NCI-H1092 treated with DMSO at 0.1 percent for 48 hours (cell line): ENCODE results near the gene SEL1L3.
"Not testable (repeated sequence)": the region's sequence is repeated elsewhere in the genome, so short reads cannot be mapped to it uniquely, and the experiment has no call there.

Experiments used
- DNase-seq: peaks from one replicate; lab custom pipeline; 2025; lab: John Stamatoyannopoulos, UW

SEL1L3 gene

DNA sequence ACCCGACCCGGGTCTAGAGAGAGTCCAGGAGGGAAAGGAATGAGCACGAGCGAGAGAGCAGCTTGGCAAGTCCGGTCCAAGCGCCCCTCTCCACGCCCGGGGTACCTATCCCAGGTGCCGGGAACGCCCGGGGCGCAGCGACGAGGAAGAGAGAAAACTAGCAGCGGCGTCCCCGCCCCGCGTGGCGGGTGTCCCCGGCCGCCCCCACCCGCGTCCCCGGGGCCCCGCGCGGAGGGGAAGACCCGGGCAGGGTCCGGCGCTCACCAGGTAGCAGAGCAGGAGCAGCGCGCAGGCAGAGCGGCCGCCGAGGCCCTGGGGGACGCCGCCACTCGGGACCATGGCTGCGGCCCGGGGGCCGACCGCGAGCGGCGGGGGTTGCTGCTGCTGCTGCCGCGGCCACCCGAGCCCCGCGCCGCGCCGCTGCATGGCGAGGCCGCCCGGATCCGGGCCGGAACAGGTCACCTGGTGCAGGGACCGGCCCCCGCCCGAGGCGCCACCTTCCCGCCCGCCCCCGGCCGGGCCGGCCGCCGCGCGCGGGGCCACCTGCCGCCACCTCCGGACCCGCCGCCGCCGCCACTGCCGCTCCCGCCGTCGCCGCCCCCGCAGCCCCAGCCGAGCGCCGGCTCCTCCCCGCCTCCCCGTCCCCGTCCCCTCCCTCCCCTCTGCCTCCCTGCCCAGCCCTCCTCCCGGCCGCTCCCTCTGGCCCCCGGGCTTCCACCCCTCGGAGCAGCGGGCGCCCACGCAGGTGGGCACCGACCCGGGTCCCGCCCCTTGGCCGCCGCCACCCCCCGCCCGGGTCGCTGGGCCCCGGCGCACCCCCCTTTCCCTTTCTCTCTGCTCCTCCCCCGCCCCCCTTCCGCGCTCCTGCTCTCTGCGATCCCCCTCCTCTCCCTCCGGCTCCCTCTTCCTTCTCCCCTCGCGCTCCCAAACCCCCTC is at the start of gene SEL1L3:
Gene SEL1L3, minus strand, starts transcription at position 578 of the 936 bp plus-strand sequence. Its CDS starts 152 bp downstream, at position 426.
- DNase-seq: peak; percentile 39

DNA sequence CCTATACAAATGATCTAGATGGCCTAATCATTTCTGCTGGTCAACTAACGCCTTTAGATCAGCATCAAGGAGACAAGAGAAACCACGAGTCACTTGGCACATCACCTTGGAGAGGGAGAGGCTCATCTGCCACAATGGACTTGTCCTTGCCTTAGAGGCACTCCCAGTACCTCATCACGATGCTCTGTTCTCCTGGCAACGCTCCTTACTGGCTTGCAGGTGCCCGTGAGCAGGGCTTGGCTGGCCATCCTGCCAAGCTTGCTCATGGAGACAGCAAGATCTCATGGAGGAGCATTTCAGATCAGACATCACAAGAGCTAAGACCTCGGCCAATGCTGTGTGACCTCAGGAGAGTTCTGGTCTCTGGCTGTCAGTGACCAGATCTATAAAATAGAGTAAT is 48.6 kb upstream of the SEL1L3 start:
- DNase-seq: no peak

DNA sequence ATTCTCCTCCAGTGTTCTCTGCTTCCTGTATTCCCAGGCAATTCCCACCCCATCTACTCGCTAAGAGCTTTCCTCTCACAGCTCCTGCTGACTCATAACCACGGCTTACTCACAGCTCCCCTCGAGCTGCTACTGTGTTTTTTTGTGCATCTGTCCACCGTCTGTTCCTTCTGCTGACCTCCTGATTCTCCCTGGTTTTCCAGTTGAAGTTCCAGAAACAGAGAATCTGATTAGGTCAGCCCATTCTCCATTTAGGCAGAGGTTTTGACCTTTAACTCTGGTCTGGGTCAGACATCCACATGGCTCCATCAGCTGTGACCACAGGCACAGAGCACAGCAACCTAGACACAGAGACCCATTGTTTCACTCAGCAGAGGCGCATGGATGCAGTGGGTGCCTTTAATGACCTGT is 45.7 kb upstream of the SEL1L3 start:
- DNase-seq: no peak

DNA sequence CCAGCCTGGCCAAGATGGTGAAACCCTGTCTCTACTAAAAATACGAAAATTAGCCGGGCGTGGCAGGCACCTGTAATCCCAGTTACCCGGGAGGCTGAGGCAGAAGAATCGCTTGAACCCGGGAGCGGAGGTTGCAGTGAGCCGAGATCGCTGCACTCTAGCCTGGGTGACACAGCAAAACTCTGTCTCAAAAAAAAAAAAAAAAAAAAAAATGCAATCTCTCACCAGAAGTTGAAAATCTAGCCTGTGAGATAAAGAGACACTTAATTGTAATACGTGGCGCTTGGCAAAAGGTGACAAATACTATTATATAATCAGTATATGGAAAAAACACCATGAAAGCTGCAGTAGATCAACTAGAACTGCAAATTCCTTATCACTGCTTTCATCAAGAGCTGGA is 43.3 kb upstream of the SEL1L3 start:
- not testable (repeated sequence) for DNase-seq

DNA sequence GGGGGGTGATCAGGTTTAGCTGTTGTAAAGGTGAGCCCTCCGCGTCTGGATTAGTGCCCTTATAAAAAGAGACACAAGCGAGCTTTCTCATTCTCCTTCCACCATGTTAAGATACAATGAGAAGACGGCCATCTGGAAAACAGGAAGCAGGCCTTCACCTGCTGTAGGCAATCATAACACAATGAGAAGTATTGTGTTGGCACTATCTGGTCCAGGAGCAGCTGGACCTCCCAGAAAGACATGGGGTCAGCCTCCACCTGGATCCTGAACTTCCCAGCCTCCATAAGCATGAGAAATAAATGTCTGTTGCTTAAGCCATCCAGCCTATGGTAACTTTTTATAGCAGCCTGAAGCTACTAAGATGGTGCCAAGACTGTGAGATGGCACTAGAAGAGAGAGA is 42.6 kb upstream of the SEL1L3 start:
- DNase-seq: no peak

DNA sequence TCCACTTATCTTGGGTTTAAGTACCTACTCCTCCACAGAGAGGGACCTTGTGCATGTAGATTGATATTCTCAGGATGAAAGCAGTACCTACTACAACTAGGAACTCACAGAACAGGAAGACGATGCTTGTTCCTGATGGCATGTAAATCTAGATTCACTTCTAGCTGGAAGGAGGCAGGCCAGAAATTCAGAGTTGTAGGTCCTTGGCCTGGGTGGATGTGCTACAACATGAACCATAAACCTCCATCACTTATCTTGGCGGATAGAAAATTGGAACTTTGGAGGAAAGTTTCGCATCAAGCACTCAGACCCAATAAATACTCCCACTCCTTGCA is 41.9 kb upstream of the SEL1L3 start:
- no peak for DNase-seq

DNA sequence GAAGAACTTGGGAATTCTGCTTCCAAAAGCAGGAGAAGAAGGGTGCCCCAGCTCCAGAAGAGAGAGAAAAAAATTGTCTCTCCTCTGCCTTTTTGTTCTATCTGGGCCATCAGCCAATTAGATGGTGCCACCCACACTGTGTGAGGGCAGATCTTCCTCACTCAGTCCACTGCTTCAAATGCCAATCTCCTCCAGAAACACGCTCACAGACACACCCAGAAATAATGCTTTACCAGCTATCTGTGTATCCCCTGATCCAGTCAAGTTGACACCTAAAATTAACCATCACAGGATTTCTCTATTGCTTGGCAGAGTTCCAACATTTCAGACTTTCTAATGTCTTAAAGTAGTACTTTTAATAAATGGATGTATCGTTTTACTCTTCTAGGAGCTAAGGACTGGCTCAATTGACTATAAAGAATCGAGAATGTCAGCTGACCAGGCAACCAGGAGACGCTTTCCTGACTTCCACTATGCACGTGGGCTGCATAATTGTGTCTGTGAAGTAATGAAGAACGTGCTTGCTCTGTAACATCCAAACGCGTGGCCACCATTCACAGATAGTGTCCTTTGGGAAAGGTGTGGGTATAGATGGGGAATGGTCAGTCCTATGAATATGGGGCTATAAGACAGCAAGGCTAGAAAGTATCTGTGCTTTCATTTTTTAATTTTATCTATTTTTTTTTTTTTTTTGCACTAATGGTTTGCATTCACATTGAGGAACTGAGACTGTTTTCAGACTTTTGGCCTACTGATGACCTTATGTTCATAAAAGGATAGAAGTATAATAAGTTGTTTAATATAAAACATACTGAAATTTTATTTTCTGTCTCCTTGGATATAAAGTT is 41.3 kb upstream of the SEL1L3 start:
- no peak for DNase-seq

DNA sequence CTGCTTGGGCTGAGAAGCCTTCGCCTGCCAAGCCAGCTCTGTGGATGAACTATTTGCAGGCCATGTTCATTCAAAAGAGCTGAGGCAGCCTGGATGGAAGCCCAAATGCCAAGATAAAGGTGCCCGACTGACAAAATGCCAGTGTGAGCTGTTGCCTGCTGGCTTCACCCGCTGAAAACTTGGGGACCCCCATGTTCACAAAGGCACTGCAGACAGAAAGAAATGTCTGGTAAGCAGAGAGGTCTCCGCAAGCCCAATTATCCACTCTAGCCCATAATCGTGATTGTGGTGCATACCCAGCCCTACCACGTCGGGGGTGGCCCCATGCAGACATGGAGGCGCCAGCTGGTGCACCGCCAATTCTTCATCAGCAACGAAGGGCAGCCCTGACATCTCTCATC is 38.2 kb upstream of the SEL1L3 start:
- DNase-seq: no peak

DNA sequence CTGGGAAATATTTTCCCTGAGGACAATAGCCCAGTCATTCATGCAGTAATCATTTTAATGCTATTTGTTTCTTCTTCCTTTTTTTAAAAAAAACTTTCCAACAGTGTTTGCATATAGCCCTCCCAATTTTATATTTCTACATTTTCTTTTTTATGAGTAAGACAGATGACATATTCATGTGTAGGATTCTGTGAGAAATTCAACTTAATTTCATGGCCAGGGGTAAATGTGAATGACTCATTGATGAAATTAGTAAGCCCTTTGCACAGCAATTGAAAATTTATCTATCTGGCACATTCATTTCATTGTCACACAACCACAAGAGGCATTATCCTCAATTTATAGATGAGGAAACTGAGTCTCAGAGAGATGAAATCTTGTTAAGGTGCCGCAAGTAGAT is 37.5 kb upstream of the SEL1L3 start:
- no peak for DNase-seq

DNA sequence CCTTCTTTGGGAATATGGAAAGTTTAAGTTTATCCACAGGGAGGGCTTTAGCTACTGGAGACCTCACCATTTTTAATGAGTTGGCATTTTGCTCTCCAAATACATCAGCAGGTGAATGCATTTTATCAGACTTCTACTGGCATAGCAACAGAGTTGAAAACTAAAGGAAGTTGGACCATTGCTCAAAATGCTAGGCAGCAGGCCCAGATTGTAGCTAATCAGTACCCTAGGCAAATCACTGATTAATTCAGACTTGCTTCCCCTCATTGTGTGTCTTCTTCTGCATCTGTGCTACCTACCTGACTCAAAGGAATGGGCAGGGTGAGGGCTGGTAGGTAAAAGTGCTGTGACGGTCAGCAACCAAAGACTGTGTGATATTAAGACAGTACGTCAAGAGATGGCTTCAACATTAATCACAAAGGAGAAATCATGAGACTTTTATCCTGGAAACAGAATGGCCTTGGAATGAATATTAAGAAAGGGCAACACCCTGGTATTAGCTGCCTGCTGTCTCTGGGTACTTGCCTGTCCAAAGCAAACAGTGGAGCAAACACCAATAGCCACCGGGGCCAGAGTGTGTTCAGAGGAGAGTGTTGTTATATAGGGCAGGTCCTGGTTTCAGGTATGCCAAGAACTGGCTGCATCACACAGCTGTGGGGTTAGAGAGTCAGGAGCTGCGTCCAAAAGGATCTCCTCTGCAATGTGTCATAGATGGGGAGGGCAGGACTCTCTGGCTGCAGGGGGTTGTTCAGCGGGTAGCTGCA is 34.2 kb upstream of the SEL1L3 start:
- no peak for DNase-seq

DNA sequence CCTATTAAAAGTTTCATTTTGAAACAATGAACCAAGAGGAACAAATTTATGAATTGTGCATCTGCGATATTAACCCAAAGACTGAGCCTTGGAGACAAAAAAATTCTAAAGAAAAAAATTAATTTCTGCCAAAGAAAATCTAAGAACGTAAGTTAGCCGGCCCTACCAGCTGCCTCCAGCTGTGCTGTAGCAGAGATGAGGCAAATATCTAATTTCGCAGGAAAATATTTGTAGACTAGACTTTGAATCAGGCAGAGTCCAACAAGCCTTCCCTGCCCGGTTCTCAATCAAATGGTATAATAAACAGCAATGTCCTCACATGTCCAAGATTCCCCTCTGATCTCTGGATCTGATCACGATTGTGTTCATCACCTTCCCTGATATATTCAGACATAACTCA is 30.0 kb upstream of the SEL1L3 start:
- no peak for DNase-seq

DNA sequence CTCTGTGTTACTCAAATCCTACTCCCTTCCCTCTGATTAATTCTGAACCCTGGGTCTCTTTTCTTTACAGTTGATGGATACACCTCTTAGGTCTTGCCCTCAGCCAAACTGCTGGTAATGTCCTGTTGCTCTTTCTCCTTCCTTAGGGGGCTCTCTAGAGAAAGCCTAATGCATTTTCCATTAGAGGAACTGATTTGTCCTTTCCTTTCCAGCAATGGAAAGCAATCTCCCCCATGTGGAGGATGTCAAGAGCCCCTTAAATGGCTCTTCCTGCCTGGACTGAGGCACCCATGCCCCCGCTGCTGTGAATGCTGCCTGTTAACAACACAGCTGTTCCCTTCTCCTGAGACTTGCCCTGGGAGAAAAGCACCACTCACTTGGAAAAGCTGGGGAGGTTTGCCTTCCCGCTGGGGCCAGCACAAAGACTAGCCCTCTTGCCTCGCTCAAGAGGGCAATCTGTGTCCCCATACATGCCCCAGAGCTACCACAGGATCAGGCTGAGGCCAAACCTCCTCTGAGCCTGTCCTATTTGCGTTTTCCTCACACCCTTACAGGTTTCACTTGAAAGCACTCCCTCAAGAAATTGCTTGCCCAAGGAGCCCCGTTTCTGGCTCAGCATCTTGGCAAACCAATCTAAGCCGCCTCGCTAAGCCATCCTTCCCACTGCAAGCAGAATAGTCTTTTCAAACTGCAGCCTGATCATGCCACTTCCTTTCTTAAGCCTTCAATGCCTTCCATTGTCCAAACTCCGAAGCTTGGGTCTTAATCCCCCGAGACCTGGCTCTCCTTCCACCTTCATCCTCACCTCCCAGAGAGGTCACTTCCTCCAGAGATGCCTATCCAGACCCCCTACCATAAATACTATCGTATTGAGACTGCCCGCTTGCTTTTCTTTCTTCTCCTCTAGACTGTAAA is 28.0 kb upstream of the SEL1L3 start:
- peak; percentile 23 for DNase-seq

DNA sequence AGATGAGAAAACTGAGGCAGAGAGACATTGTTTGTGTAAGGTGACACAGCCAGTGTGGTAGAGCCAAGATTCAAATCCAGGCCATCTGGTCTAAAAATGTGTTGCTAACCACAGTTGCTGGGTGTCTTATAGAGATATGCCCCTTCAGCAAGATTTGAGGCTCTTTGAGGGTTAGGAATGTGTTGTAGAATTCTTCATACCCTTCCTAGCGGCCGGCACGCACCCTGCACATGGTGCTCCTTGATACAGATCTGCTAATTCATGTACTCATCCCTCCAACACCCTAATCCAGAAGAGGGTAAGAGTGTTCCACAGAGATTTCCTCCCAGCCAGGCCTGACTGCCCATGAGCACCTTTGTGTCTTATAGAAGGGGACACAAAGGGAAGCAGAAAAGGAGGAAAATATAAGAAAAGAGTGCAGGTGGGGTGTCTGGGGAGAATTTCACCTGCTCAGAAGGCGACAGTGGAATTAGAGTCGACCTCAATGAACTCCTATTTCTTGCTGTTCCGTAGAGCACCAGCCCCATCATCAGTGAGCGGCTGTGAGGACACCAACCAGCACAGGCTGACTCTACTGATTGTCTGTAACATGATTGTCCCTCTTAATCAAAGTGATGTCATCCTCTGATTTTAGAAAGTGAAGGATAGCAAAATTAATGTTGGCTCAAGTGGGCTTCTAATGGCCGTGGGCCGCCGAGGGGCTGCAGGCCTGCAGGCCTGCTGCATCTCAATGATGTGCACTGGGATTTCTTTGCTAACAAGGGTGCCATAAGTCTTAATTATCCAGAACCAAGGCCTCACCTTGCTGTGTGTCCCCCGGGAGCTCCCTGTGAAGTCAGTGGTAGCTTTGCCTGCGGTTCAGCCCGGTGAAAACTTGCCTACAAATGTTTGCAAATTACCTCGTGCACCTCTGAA is 27.1 kb upstream of the SEL1L3 start:
- no peak for DNase-seq

DNA sequence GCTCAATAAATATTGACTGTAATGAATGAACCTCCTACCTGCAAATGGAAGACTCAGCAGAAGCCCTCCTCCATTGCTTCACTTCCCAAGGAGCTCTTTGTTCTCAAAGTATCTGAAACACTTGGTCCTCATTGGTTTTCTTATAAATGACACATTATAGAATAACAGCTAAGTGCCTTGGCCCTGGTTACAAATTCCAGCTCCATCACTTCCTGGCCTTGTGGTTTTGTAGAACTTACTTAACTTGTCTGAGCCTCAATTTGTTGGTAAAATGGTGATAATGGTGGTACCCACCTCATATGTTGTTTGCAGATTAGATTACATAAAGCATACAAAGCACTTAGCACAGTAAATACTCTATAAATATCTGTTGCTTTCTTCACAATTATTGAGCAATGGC is 26.0 kb upstream of the SEL1L3 start:
- DNase-seq: no peak

DNA sequence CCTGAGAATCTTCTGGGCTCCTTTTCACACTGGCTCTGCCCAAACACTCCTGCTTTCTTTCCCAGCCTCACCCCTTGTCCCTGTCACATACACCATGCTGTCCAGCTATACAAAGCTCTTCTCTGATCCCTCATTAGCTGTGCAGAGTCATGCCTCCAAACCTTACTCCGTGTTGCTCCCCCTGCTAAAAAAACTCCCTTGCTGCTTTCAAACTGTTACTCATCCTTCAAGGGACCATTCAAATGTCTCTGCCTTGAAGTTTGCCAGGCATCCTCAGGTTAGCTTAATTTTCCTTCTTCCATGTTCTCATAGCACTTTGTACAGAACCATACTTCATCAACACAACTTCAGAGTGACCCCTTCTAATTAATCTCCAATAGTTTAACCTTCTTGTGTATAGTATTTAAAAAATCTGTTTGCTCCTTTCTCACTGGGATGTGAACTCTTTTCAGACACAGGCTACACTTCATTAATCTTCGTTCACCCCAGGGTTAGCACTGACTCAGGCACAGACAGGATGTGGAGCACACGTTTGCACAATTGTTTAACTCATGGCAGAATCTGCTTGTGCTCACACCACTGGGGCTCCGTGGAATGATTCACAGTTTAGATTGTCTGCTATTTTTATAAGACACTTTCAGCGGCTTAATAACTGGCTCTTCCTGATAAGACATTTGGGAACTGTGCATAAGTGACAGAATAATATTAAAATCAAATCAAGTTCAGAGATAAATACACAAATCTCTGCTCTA is 21.4 kb upstream of the SEL1L3 start:
- DNase-seq: no peak

DNA sequence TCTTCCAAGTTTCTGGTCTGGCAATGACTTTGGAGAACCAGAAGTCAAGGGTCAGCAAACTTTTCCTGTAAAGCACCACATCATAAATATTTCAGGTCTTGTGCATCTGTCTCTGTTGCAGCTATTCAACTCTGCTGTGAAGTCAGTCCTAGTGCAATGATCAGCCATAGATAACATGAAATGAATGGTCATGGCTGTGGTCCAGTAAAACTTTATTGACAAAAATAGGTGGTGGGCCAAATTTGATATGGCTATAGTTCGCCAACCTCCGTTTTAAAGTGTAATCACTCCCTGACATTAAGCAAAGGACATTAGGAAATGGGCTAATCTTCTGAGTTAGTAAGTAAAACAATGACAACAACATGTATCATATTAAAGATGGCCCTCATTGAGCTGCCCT is 20.8 kb upstream of the SEL1L3 start:
- DNase-seq: no peak

DNA sequence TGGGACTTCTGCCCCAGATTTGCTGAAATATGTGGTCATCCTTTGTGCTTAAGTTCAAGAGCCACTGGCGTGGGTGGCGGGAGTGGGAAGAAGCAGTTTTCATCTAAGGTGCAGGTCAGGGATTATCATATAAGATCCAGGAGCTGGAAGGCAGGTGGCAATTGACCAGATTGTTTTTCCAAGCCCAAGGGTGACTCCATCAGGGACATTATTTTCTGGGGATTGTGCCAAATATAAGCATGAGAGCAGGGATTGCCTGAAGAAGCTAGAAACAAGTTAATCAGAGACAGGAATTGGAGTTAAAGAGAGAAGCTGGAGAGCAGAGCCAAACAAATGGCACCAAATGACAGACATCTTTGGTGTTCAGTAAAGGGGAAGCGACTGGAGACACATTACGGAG is 19.4 kb upstream of the SEL1L3 start:
- peak; percentile 65 for DNase-seq

DNA sequence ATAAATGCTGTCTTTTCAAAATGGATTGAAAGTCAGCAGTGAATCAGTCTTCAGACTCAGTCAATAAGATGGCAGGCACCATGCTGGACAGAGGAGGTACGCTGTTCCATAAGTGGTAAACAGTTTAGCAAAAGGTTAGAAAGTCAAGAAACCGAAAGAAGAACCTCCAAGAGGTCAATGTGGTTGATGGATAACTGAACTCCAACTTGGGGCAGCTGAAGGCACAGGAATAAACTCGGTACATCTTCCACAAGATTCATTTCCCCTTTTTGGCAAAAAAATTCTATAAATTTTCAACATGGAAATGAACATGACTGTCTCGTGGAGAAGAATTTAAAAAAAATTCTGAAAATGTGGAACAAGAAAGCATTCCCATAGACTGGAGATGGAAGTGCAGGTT is 18.4 kb upstream of the SEL1L3 start:
- no peak for DNase-seq

DNA sequence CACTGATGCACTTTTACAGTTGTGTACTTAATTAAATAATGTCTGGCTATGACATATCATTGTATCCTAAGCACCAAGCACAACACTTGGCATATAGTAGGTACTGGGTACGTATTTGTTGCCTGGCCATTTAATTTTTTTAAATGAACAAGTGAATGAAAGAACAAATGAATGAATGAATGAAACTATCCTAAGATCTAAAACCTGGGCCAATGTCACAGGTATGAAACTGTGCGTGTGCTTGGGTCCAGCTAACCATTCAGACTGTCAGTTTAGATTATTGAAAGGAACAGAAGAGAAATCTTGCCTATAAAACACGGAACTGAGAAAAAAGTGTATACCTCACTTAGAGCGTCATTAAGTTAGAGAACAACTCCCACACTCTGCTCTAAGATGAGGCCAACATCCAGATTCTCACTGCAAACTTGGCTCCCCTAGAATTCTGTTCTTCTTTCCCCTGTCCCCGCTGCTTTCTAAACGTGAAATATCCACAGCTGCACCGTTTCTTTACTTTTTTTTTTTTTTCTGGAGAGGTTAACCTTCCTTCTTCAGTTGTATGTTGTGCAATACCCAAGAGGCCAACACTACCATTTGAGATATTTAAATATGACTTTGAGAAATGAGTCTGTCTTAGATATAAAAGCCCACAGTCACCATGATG is 17.3 kb upstream of the SEL1L3 start:
- DNase-seq: no peak
